Omental fat pad (tissue), 4 donors: ENCODE measurements around the gene DTNBP1. TPM values are rescaled to one million over a fixed set of nuclear protein-coding genes. Genes with fewer than 3 reads are reported as not detected.
A peak's percentile ranks its signal among the peaks of the same experiment; 100 is the strongest.

ENCODE experiments used
- ATAC-seq: fragments of 150-250 bp; one replicate; pipeline ENCODE4 v1.9.1; 2016; ENCODE audit warnings: mild to moderate bottlenecking, moderate library complexity; ENCODE audit not compliant: low FRiP score
- DNase-seq: peaks from one replicate; pipeline ENCODE4 v3.0.0-alpha.2; 2019; ENCODE audit warnings: low spot score
- CTCF ChIP-seq, 3 donors: fragments of 450-650 bp; IDR thresholded peaks; one replicate each; pipeline ENCODE4 v1.5.1; 2016 to 2017; ENCODE audit warnings: antibody characterized with exemption in 3 of 3, mild to moderate bottlenecking in 3 of 3, moderate library complexity in 2 of 3
- total RNA-seq, 4 donors: library from RNA; depleted of rRNA; stranded (reverse); fragments of >200 nt; gene quantifications; one replicate each; pipeline ENCODE4 v1.1.0, GENCODE V29; 2016

Gene DTNBP1
- 10 to 100 TPM in 2 of 4 donors, 1 to 10 TPM in 2; 5.9 to 13.9 (median 10.4) TPM for total RNA-seq

- ATAC-seq, result peak; percentile 95
- TF ChIP-seq CTCF (IDR thresholded peaks at IDR 0.05), result no peak
- DNase-seq, result peak; percentile 66
These were observed at the start of gene DTNBP1 for GRCh38 chr6:15662326-15663129. Gene DTNBP1, minus strand, starts transcription at chr6:15663028. Its CDS starts 159 bp downstream, at chr6:15662869.

GRCh38 chr6:15709651-15710269 is 46.9 kb upstream of the DTNBP1 start:
- ATAC-seq (no peak), DNase-seq (no peak)
- TF ChIP-seq CTCF (IDR thresholded peaks at IDR 0.05), result no peak

- ATAC-seq (no peak), DNase-seq (no peak)
- TF ChIP-seq CTCF (IDR thresholded peaks at IDR 0.05), result no peak
These were observed 45.4 kb upstream of the DTNBP1 start for GRCh38 chr6:15708231-15708630.

- ATAC-seq (no peak), DNase-seq (no peak)
- TF ChIP-seq CTCF (IDR thresholded peaks at IDR 0.05), result no peak
These were observed 43.2 kb upstream of the DTNBP1 start for GRCh38 chr6:15705981-15706380.

- DNase-seq, result no peak
- TF ChIP-seq CTCF (IDR thresholded peaks at IDR 0.05), result no peak
- no peak for ATAC-seq
These were observed 35.6 kb upstream of the DTNBP1 start for GRCh38 chr6:15698471-15698870.

- DNase-seq, result no peak
- TF ChIP-seq CTCF (IDR thresholded peaks at IDR 0.05), result no peak
- no peak for ATAC-seq
These were observed 35.1 kb upstream of the DTNBP1 start for GRCh38 chr6:15697895-15698294.
